ENCODE data around the gene TTLL3. TPM values are rescaled to one million over a fixed set of nuclear protein-coding genes. Genes with fewer than 3 reads are reported as not detected.

Gene TTLL3
- total and polyA plus RNA-seq, 4 experiments from 2014 or later = 3.0 to 91.7 (median 43.6) TPM

- H3K27ac ChIP-seq (ENCODE audit: low read depth, low read length) = peak overlapping the region; percentile 99
- Mint-ChIP-seq H3K4me1 (peaks cover 43 to 78% (median 55%) of the 10 kb centered on the region in 4 donors), H3K9me3 (no peaks in the 10 kb centered on the region), H3K27me3 (no peaks in the 10 kb centered on the region), H3K36me3 (peaks cover 39 to 64% of the 10 kb centered on the region in 2 donors), H3K27ac (peak overlapping the region; percentile 97 to 99 (median 99)), H3K4me3 (peak overlapping the region; percentile 96 to 99 (median 98))
- ChIA-PET POLR2A (ENCODE audit: partially characterized antibody) (interaction anchor here (0.6 to 3.1 kb wide), 33 partner anchors 8 to 528 kb away, joined by 3 to 60 read pairs (median 6); partner anchors contain the start of genes BRPF1, CAMK1, CRELD1 and FANCD2), CTCF (ENCODE audit: partially characterized antibody) (interaction anchor here (0.7 to 1.8 kb wide), 9 partner anchors 11 to 401 kb away, joined by 3 to 15 read pairs (median 3); partner anchors contain the start of genes BRPF1 and CRELD1)
- peaks cover 20% of the 10 kb centered on the region for H3K36me3 ChIP-seq (ENCODE audit: insufficient read depth, low read length)
- peak overlapping the region; percentile 91 to 100 for H3K4me3 ChIP-seq (ENCODE audit: low read length in 2 of 2)
- H3K9me3 ChIP-seq (ENCODE audit: control insufficient read depth in 1 of 2, low read length in 2 of 2) = no peaks in the 10 kb centered on the region
- no peaks in the 10 kb centered on the region for H3K27me3 ChIP-seq (ENCODE audit: insufficient read depth, low read length)
- intact Hi-C loops (cut with micrococcal nuclease) = loop anchor here (2.0 kb wide), 1 partner anchor 528 kb away; the partner anchor contains the start of gene SEC13
- DNase-seq = peak in 1 of 5 donors; percentile 61
- peaks cover 59% of the 10 kb centered on the region for H3K4me1 ChIP-seq (ENCODE audit: insufficient read depth, low read length)
These were observed 16.8 kb upstream of the TTLL3 start for GRCh38 chr3:9793161-9793781.

GRCh38 chr3:9794400-9794799 is 15.7 kb upstream of the TTLL3 start:
- Histone ChIP-seq H3K36me3 (ENCODE audit: insufficient read depth, low read length) (peaks cover 23% of the 10 kb centered on the region), H3K4me1 (ENCODE audit: insufficient read depth, low read length) (peaks cover 59% of the 10 kb centered on the region), H3K27ac (ENCODE audit: low read depth, low read length) (no peak overlapping the region), H3K4me3 (ENCODE audit: low read length in 2 of 2) (peak overlapping the region in 1 of 2 donors; percentile 91), H3K27me3 (ENCODE audit: insufficient read depth, low read length) (no peaks in the 10 kb centered on the region), H3K9me3 (ENCODE audit: control insufficient read depth in 1 of 2, low read length in 2 of 2) (no peaks in the 10 kb centered on the region)
- CTCF ChIA-PET (ENCODE audit: partially characterized antibody) = no interaction called here
- POLR2A ChIA-PET (ENCODE audit: partially characterized antibody) = interaction anchor here (0.6 to 2.7 kb wide), 4 partner anchors 10 to 57 kb away, joined by 3 to 60 read pairs (median 28); partner anchors contain the start of genes OGG1 and TTLL3
- H3K4me3 Mint-ChIP-seq = peak overlapping the region; percentile 81 to 99 (median 97)
- peaks cover 41 to 78% (median 55%) of the 10 kb centered on the region in 4 donors for H3K4me1 Mint-ChIP-seq
- H3K27ac Mint-ChIP-seq = peak overlapping the region; percentile 14 to 99 (median 92)
- H3K27me3 Mint-ChIP-seq = no peaks in the 10 kb centered on the region
- peaks cover 34 to 66% of the 10 kb centered on the region in 2 donors for H3K36me3 Mint-ChIP-seq
- H3K9me3 Mint-ChIP-seq = no peaks in the 10 kb centered on the region
- intact Hi-C loops (cut with micrococcal nuclease) = no loop called here
- DNase-seq = no peak

- H3K9me3 Mint-ChIP-seq = no peaks in the 10 kb centered on the region
- H3K4me1 Mint-ChIP-seq = peaks cover 38 to 74% (median 54%) of the 10 kb centered on the region in 4 donors
- H3K4me3 Mint-ChIP-seq = peak overlapping the region; percentile 1 to 96 (median 67)
- no peaks in the 10 kb centered on the region for H3K27me3 Mint-ChIP-seq
- H3K27ac Mint-ChIP-seq = peak overlapping the region in 5 of 7 donors; percentile 53 to 98 (median 83)
- peaks cover 28% of the 10 kb centered on the region for H3K36me3 ChIP-seq (ENCODE audit: insufficient read depth, low read length)
- H3K27ac ChIP-seq (ENCODE audit: low read depth, low read length) = no peak overlapping the region
- peaks cover 35 to 66% of the 10 kb centered on the region in 2 donors for H3K36me3 Mint-ChIP-seq
- H3K9me3 ChIP-seq (ENCODE audit: control insufficient read depth in 1 of 2, low read length in 2 of 2) = no peaks in the 10 kb centered on the region
- no peaks in the 10 kb centered on the region for H3K27me3 ChIP-seq (ENCODE audit: insufficient read depth, low read length)
- H3K4me3 ChIP-seq (ENCODE audit: low read length in 2 of 2) = no peak overlapping the region
- CTCF ChIA-PET (ENCODE audit: partially characterized antibody) = interaction anchor here (1.5 kb wide), 2 partner anchors 9 to 13 kb away, joined by 5 to 6 read pairs; no protein-coding TSS in a partner anchor
- POLR2A ChIA-PET (ENCODE audit: partially characterized antibody) = interaction anchor here (0.6 to 3.1 kb wide), 3 partner anchors 9 to 56 kb away, joined by 3 to 29 read pairs (median 3); partner anchors contain the start of gene TTLL3
- intact Hi-C loops (cut with micrococcal nuclease) = no loop called here
- no peak for DNase-seq
- peaks cover 58% of the 10 kb centered on the region for H3K4me1 ChIP-seq (ENCODE audit: insufficient read depth, low read length)
These were observed 14.9 kb upstream of the TTLL3 start for GRCh38 chr3:9795207-9795606.

GRCh38 chr3:9797196-9797945 is 12.7 kb upstream of the TTLL3 start:
- Mint-ChIP-seq H3K27me3 (no peaks in the 10 kb centered on the region), H3K9me3 (no peaks in the 10 kb centered on the region), H3K36me3 (peaks cover 40 to 72% of the 10 kb centered on the region in 2 donors), H3K4me1 (peaks cover 24 to 53% (median 37%) of the 10 kb centered on the region in 4 donors), H3K4me3 (peak overlapping the region in 1 of 8 donors; percentile 15), H3K27ac (peak overlapping the region in 3 of 7 donors; percentile 15 to 37 (median 24))
- peaks cover 43% of the 10 kb centered on the region for H3K36me3 ChIP-seq (ENCODE audit: insufficient read depth, low read length)
- H3K4me1 ChIP-seq (ENCODE audit: insufficient read depth, low read length) = peaks cover 39% of the 10 kb centered on the region
- H3K27ac ChIP-seq (ENCODE audit: low read depth, low read length) = no peak overlapping the region
- no peak overlapping the region for H3K4me3 ChIP-seq (ENCODE audit: low read length in 2 of 2)
- intact Hi-C loops (cut with micrococcal nuclease) = no loop called here
- CTCF ChIA-PET (ENCODE audit: partially characterized antibody) = no interaction called here
- POLR2A ChIA-PET (ENCODE audit: partially characterized antibody) = interaction anchor here (3.1 kb wide), 1 partner anchor 11 kb away, joined by 29 read pairs; the partner anchor contains the start of gene TTLL3
- H3K9me3 ChIP-seq (ENCODE audit: control insufficient read depth in 1 of 2, low read length in 2 of 2) = no peaks in the 10 kb centered on the region
- DNase-seq = no peak
- no peaks in the 10 kb centered on the region for H3K27me3 ChIP-seq (ENCODE audit: insufficient read depth, low read length)

GRCh38 chr3:9800529-9800928 is 9.5 kb upstream of the TTLL3 start:
- Histone ChIP-seq H3K27ac (ENCODE audit: low read depth, low read length) (no peak overlapping the region), H3K36me3 (ENCODE audit: insufficient read depth, low read length) (peaks cover 71% of the 10 kb centered on the region), H3K4me3 (ENCODE audit: low read length in 2 of 2) (no peak overlapping the region), H3K9me3 (ENCODE audit: control insufficient read depth in 1 of 2, low read length in 2 of 2) (no peaks in the 10 kb centered on the region), H3K4me1 (ENCODE audit: insufficient read depth, low read length) (peaks cover 17% of the 10 kb centered on the region), H3K27me3 (ENCODE audit: insufficient read depth, low read length) (no peaks in the 10 kb centered on the region)
- no peak overlapping the region for H3K4me3 Mint-ChIP-seq
- H3K9me3 Mint-ChIP-seq = no peaks in the 10 kb centered on the region
- H3K27me3 Mint-ChIP-seq = no peaks in the 10 kb centered on the region
- peaks cover 14 to 28% (median 19%) of the 10 kb centered on the region in 4 donors for H3K4me1 Mint-ChIP-seq
- no peak for DNase-seq
- CTCF ChIA-PET (ENCODE audit: partially characterized antibody) = no interaction called here
- intact Hi-C loops (cut with micrococcal nuclease) = no loop called here
- H3K36me3 Mint-ChIP-seq = peaks cover 55 to 75% of the 10 kb centered on the region in 2 donors
- peak overlapping the region in 2 of 7 donors; percentile 16 to 21 for H3K27ac Mint-ChIP-seq
- POLR2A ChIA-PET (ENCODE audit: partially characterized antibody) = interaction anchor here (1.1 to 1.5 kb wide), 3 partner anchors 8 to 133 kb away, joined by 3 to 6 read pairs (median 4); partner anchors contain the start of genes ARPC4, CRELD1 and TADA3

GRCh38 chr3:9803494-9803893 is 6.6 kb upstream of the TTLL3 start:
- Mint-ChIP-seq H3K4me1 (peaks cover 15 to 24% (median 19%) of the 10 kb centered on the region in 4 donors), H3K27me3 (no peaks in the 10 kb centered on the region), H3K27ac (peak overlapping the region in 4 of 7 donors; percentile 17 to 52 (median 44)), H3K4me3 (no peak overlapping the region), H3K9me3 (no peaks in the 10 kb centered on the region), H3K36me3 (peaks cover 45 to 76% of the 10 kb centered on the region in 2 donors)
- ChIA-PET POLR2A (ENCODE audit: partially characterized antibody) (interaction anchor here (0.7 to 4.5 kb wide), 3 partner anchors 11 to 88 kb away, joined by 3 to 38 read pairs (median 4); partner anchors contain the start of genes ARPC4 and TADA3), CTCF (ENCODE audit: partially characterized antibody) (interaction anchor here (1.7 to 2.0 kb wide), 2 partner anchors 8 to 11 kb away, joined by 5 to 6 read pairs; partner anchors contain the start of genes ARPC4 and TADA3)
- intact Hi-C loops (cut with micrococcal nuclease) = no loop called here
- Histone ChIP-seq H3K4me3 (ENCODE audit: low read length in 2 of 2) (no peak overlapping the region), H3K27ac (ENCODE audit: low read depth, low read length) (no peak overlapping the region), H3K36me3 (ENCODE audit: insufficient read depth, low read length) (peaks cover 60% of the 10 kb centered on the region), H3K27me3 (ENCODE audit: insufficient read depth, low read length) (no peaks in the 10 kb centered on the region), H3K4me1 (ENCODE audit: insufficient read depth, low read length) (peaks cover 10% of the 10 kb centered on the region), H3K9me3 (ENCODE audit: control insufficient read depth in 1 of 2, low read length in 2 of 2) (no peaks in the 10 kb centered on the region)
- no peak for DNase-seq

All from CD4-positive, alpha-beta memory T cell (primary cell).